Pulmonary artery endothelial cell (primary cell): ENCODE measurements around the gene CLIP4. TPM values are rescaled to one million over a fixed set of nuclear protein-coding genes. Genes with fewer than 3 reads are reported as not detected.

ENCODE experiments used
- DNase-seq: peaks from one replicate; pipeline ENCODE4 v3.0.0-alpha.2; 2011; ENCODE audit warnings: low read depth, low spot score
- total RNA-seq: library from RNA; depleted of rRNA; stranded (reverse); fragments of >200 nt; gene quantifications from 2 replicates; pipeline ENCODE4 v1.2.3, GENCODE V29; 2014

CLIP4 gene
- total RNA-seq, 1 donor from 2014 or later: 28.0 TPM

GRCh38 chr2:29129586-29130281, 14.5 kb downstream of the CLIP4 start:
- DNase-seq: no peak

- DNase-seq: no peak
Measured at GRCh38 chr2:29130295-29130694, 15.1 kb downstream of the CLIP4 start.

GRCh38 chr2:29134933-29135332, 19.7 kb downstream of the CLIP4 start:
- no peak for DNase-seq

- DNase-seq: no peak
Measured at GRCh38 chr2:29139152-29139551, 23.9 kb downstream of the CLIP4 start.

- DNase-seq: no peak
Measured at GRCh38 chr2:29139731-29140130, 24.5 kb downstream of the CLIP4 start.

- no peak for DNase-seq
Measured at GRCh38 chr2:29143657-29144056, 28.4 kb downstream of the CLIP4 start.

GRCh38 chr2:29146197-29146596, 31.0 kb downstream of the CLIP4 start:
- no peak for DNase-seq

- no peak for DNase-seq
Measured at GRCh38 chr2:29147963-29148362, 32.7 kb downstream of the CLIP4 start.

- no peak for DNase-seq
Measured at GRCh38 chr2:29154610-29155009, 39.4 kb downstream of the CLIP4 start.

- DNase-seq: no peak
Measured at GRCh38 chr2:29155578-29155977, 40.4 kb downstream of the CLIP4 start.

GRCh38 chr2:29157131-29157530, 41.9 kb downstream of the CLIP4 start:
- DNase-seq: no peak

- no peak for DNase-seq
Measured at GRCh38 chr2:29159125-29159524, 43.9 kb downstream of the CLIP4 start.

- no peak for DNase-seq
Measured at GRCh38 chr2:29160184-29160583, 45.0 kb downstream of the CLIP4 start.

- DNase-seq: no peak
Measured at GRCh38 chr2:29162204-29162928, 47.2 kb downstream of the CLIP4 start.

GRCh38 chr2:29164091-29164846, 49.1 kb downstream of the CLIP4 start:
- DNase-seq: no peak

GRCh38 chr2:29165362-29166241, 50.4 kb downstream of the CLIP4 start:
- DNase-seq: no peak

- DNase-seq: no peak
Measured at GRCh38 chr2:29166242-29167039, 51.2 kb downstream of the CLIP4 start.

GRCh38 chr2:29174937-29175336, 59.7 kb downstream of the CLIP4 start:
- no peak for DNase-seq

GRCh38 chr2:29175338-29175737, 60.1 kb downstream of the CLIP4 start:
- no peak for DNase-seq

GRCh38 chr2:29182334-29182733, 67.1 kb downstream of the CLIP4 start:
- no peak for DNase-seq

GRCh38 chr2:29182920-29183319, 67.7 kb downstream of the CLIP4 start:
- DNase-seq: no peak
